AG04449 (cell line): ENCODE measurements around the gene MYO1F.
A peak's percentile ranks its signal among the peaks of the same experiment; 100 is the strongest.

ENCODE experiments used
- CTCF ChIA-PET: fragments of 350-600 bp; formaldehyde crosslinking; extraction: SDS; loops from one replicate; lab custom pipeline; 2021; ENCODE audit warnings: antibody characterized with exemption; lab: Yijun Ruan, JAX
- POLR2A ChIA-PET: fragments of 400-600, 350-600 bp; formaldehyde crosslinking; extraction: SDS; loops from one replicate; lab custom pipeline; 2020; ENCODE audit warnings: antibody characterized with exemption, inconsistent platforms; lab: Yijun Ruan, JAX
- DNase-seq: peaks from one replicate; pipeline ENCODE4 v3.0.0-alpha.2; 2010; ENCODE audit warnings: low read depth, low spot score
- H3K4me3 ChIP-seq: 2 replicates; pipeline ENCODE4 v1.5.1; 2011; ENCODE audit warnings: low read depth, mild to moderate bottlenecking, control low read depth, low read length
- CTCF ChIP-seq: IDR thresholded peaks from one replicate; pipeline ENCODE4 v1.5.1; 2011; ENCODE audit warnings: mild to moderate bottlenecking, moderate library complexity, low read length, control low read depth, inconsistent platforms; ENCODE audit not compliant: insufficient read depth; ENCODE audit errors: missing control alignments

Gene MYO1F

GRCh38 chr19:8611391-8611876 is 34.2 kb upstream of the MYO1F start:
- no peak for DNase-seq
- H3K4me3 ChIP-seq = no peak overlapping the region
- CTCF ChIA-PET = interaction anchor here (0.8 to 1.2 kb wide), 2 partner anchors 31 kb away, joined by 3 to 5 read pairs; no protein-coding TSS in a partner anchor
- POLR2A ChIA-PET = interaction anchor here (1.1 kb wide), 1 partner anchor 12 kb away, joined by 4 read pairs; no protein-coding TSS in a partner anchor
- no peak for TF ChIP-seq CTCF

DNA sequence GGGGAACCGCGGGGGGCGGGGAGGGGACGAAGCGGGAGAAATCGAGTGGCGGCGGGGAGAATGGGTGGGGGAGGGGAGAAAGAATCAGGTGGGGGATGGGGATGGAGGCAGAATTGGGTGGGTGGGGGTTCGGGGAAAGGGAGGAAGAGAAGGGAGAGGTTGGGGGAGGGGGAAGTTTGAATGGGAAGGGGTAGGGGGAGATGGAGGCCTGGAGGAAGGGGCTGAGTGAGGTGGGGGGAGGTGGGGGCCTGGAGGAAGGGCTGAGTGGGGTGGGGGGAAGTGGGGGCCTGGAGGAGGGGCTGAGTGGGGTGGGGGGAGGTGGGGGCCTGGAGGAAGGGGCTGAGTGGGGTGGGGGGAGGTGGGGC is 33.7 kb upstream of the MYO1F start:
- H3K4me3 ChIP-seq = no peak overlapping the region
- ChIA-PET POLR2A (no interaction called here), CTCF (interaction anchor here (1.2 kb wide), 1 partner anchor 30 kb away, joined by 5 read pairs; no protein-coding TSS in a partner anchor)
- no peak for TF ChIP-seq CTCF
- DNase-seq = no peak

DNA sequence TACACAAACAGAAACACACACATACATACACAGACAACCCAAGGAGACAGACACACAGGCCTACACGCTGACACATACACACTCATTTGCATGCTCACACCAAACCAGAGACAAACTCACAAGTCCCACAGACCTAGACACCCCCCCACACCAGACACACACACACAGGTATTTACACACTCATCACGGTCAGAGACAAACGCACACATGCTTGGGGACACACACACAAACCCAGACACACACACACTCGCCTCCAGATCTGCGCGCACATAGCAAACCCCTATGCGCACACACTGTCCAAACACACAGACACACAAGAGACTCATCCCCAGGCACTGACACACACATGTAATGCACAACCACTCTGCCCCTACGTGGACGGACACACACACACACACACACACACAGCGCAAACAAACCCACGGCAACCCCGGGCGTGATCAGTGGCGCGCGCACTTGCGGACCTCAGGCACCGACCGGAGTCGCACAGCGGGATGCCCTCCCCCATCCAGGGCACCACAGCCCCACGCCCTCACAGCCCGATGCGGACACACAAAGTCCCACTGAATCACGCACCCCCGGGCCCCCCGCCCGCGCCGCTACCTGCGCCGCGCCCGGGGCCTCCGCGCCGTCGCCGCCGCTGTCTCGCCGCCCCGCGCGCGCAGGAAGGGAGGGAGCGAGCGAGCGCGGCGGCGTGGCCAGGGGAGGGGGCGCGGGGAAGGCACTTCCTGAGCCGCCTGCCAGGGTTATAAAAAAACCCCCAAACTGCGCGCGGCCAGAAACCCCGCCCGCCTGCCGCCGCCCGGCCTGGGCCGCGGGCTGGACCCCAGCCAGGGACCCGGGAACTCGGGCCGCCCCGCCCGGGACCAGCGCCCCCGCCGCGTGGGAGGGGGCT is 33.0 kb upstream of the MYO1F start, which contains the start of gene ADAMTS10:
ADAMTS10 (minus strand) TSS at position 675 of the 895 bp plus-strand sequence. CDS start 5,005 bp downstream, outside the sequence.
- ChIA-PET POLR2A (no interaction called here), CTCF (no interaction called here)
- no peak for TF ChIP-seq CTCF
- no peak for DNase-seq
- H3K4me3 ChIP-seq = peak within 1 kb of the TSS; percentile 89

DNA sequence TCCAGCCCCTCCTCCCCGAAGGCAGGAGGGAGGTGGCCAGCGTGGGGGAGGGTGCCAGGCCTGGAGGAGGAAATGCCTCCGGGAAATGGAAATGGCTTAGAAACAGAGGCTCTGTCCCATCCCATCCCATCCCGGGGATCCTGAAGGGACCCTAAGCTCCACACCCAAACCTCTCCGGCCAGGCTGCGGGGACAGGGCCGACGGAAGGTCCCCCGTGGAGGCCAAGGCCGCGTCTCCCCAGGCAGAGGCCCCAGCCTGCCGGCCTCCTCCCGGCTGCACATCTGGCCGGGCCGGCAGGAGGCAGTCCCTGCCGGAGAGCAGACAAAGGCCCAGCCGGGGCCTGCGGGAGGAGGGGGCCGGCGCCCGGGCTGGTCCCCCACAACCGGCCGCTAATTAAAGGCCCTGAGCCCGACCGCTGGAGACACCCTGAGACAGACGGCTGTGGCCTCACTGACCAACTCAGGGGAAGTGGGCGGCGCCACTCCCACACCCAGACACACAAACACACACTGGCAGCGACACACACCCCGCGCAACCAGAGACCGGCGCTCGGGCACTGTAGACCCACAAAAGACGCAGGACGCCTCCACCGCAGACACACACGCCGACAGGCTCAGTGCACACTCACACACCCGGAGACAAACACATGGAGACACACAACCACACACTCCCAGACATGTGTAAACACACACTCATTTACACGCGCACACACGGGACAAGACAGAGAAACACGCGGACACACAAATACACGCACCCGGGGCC is 32.2 kb upstream of the MYO1F start:
- ChIA-PET POLR2A (no interaction called here), CTCF (interaction anchor here (0.6 to 3.3 kb wide), 3 partner anchors 14 to 30 kb away, joined by 3 to 21 read pairs (median 4); no protein-coding TSS in a partner anchor)
- H3K4me3 ChIP-seq = peak overlapping the region; percentile 89
- peak; percentile 45 for TF ChIP-seq CTCF
- DNase-seq = no peak

- CTCF ChIA-PET = interaction anchor here (0.6 to 3.3 kb wide), 3 partner anchors 14 to 29 kb away, joined by 3 to 21 read pairs (median 4); no protein-coding TSS in a partner anchor
- POLR2A ChIA-PET = no interaction called here
- peak overlapping the region; percentile 89 for H3K4me3 ChIP-seq
- TF ChIP-seq CTCF = no peak
- DNase-seq = no peak
Observed at GRCh38 chr19:8608941-8609278, 31.7 kb upstream of the MYO1F start.

DNA sequence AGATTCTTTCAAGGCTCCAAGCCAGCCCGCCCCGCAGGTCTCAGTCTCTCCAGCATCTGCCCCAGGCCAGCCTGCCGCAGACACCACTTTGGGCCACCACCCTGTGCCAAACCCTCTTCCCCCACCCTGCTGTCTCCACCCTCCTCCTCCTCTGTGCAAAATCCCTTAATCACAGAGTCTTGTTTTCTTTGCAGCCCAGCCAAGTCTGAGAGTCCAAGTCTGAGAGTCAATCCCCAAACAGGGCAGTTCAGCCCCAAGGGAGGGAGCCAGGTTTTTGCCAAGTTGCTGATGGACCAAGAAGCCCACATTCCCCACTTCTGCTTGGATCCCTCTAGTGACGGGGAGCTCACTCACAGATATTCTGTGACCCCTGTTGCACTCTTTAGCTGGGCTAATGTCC is 30.1 kb upstream of the MYO1F start:
- TF ChIP-seq CTCF = no peak
- no peak overlapping the region for H3K4me3 ChIP-seq
- POLR2A ChIA-PET = no interaction called here
- CTCF ChIA-PET = interaction anchor here (1.2 to 3.3 kb wide), 3 partner anchors 8 to 28 kb away, joined by 3 to 21 read pairs (median 5); no protein-coding TSS in a partner anchor
- DNase-seq = no peak
